ENCODE measurements around the gene CYB561D1. TPM values are rescaled to one million over a fixed set of nuclear protein-coding genes. Genes with fewer than 3 reads are reported as not detected.

CYB561D1 gene
- total and polyA plus RNA-seq, 2 of the 13 experiments (the other 11 are each of a cell fraction or from before 2014, with no cell fraction given) = 3.9 to 4.1 TPM

DNA sequence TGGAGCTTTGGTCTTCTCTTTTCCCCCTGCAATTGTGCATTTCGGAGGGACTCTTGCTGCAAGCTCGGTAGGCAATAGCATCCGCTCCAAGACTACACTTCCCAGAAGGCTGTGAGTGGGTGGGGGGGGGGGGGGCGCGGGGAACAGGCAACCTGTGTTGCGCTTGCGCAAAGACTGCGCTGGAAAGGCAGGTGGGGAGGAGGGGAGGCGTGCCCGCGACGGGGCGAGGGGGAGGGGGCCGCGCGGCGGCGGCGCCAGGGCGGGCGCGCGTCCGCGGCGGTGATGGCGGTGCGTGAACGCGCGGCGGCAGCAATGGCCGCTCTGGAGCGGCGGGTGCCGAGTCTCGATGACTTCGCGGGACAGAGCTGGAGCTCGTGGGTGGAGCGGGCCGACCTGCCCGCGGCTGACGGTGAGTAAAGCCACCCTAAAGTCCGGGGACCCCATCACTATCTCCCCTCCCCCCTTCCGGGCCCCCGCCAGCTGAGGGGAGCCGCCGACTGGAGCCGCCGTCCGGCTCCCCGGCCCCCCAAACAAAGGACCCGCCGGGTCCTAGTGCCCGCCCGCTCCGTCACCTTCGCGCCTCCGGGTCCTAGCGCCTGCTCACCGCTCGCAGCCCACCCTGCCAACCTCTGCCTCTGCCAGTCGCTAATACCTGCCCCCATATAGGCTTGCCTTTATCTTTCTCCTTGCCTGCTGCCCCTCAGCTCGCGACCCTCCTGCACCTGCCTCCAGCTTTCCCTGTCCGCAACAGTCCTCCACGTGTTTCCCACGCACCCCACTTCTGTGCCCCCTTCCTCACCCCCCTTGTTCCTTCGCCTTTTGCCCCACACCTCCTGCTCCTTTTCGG is 10.0 kb upstream of the CYB561D1 start, which contains the start of gene ATXN7L2 (continued):
- TF ChIP-seq, protein P1, sequence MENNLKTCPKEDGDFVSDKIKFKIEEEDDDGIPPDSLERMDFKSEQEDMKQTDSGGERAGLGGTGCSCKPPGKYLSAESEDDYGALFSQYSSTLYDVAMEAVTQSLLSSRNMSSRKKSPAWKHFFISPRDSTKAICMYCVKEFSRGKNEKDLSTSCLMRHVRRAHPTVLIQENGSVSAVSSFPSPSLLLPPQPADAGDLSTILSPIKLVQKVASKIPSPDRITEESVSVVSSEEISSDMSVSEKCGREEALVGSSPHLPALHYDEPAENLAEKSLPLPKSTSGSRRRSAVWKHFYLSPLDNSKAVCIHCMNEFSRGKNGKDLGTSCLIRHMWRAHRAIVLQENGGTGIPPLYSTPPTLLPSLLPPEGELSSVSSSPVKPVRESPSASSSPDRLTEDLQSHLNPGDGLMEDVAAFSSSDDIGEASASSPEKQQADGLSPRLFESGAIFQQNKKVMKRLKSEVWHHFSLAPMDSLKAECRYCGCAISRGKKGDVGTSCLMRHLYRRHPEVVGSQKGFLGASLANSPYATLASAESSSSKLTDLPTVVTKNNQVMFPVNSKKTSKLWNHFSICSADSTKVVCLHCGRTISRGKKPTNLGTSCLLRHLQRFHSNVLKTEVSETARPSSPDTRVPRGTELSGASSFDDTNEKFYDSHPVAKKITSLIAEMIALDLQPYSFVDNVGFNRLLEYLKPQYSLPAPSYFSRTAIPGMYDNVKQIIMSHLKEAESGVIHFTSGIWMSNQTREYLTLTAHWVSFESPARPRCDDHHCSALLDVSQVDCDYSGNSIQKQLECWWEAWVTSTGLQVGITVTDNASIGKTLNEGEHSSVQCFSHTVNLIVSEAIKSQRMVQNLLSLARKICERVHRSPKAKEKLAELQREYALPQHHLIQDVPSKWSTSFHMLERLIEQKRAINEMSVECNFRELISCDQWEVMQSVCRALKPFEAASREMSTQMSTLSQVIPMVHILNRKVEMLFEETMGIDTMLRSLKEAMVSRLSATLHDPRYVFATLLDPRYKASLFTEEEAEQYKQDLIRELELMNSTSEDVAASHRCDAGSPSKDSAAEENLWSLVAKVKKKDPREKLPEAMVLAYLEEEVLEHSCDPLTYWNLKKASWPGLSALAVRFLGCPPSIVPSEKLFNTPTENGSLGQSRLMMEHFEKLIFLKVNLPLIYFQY (CRISPR knock-in tag; IDR thresholded peaks at IDR 0.05; ENCODE audit: borderline replicate concordance) = 0 out of 2 replicates have a peak, but pooled peaks have one; percentile 25
- TF ChIP-seq ZNF33B (CRISPR knock-in tag; IDR thresholded peaks at IDR 0.05) (no peak), SP4 (CRISPR knock-in tag; IDR thresholded peaks at IDR 0.05) (peak; percentile 53), CCDC6 (CRISPR knock-in tag; IDR thresholded peaks at IDR 0.05) (peak; percentile 78; the same call in 1 of the 2 replicates), GLI4 (CRISPR knock-in tag; IDR thresholded peaks at IDR 0.05; ENCODE audit: borderline replicate concordance) (peak; percentile 72; the same call in 1 of the 2 replicates), TAF1 (CRISPR knock-in tag; IDR thresholded peaks at IDR 0.05) (peak; percentile 97), ZBTB7B (CRISPR knock-in tag; IDR thresholded peaks at IDR 0.05) (peak; percentile 88), ZNF75D (CRISPR knock-in tag; IDR thresholded peaks at IDR 0.05; ENCODE audit: borderline replicate concordance) (no peak), AHR (CRISPR knock-in tag; IDR thresholded peaks at IDR 0.05) (peak; percentile 76; the same call in 1 of the 2 replicates), AGO2 (optimal IDR thresholded peaks at IDR 0.05; ENCODE audit: low read depth, low read length) (no peak)
- TF ChIP-seq, protein P2, sequence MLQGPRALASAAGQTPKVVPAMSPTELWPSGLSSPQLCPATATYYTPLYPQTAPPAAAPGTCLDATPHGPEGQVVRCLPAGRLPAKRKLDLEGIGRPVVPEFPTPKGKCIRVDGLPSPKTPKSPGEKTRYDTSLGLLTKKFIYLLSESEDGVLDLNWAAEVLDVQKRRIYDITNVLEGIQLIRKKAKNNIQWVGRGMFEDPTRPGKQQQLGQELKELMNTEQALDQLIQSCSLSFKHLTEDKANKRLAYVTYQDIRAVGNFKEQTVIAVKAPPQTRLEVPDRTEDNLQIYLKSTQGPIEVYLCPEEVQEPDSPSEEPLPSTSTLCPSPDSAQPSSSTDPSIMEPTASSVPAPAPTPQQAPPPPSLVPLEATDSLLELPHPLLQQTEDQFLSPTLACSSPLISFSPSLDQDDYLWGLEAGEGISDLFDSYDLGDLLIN (CRISPR knock-in tag; IDR thresholded peaks at IDR 0.05; ENCODE audit: borderline replicate concordance) = no peak; the same call in 1 of the 2 replicates
- TF ChIP-seq, protein P3, sequence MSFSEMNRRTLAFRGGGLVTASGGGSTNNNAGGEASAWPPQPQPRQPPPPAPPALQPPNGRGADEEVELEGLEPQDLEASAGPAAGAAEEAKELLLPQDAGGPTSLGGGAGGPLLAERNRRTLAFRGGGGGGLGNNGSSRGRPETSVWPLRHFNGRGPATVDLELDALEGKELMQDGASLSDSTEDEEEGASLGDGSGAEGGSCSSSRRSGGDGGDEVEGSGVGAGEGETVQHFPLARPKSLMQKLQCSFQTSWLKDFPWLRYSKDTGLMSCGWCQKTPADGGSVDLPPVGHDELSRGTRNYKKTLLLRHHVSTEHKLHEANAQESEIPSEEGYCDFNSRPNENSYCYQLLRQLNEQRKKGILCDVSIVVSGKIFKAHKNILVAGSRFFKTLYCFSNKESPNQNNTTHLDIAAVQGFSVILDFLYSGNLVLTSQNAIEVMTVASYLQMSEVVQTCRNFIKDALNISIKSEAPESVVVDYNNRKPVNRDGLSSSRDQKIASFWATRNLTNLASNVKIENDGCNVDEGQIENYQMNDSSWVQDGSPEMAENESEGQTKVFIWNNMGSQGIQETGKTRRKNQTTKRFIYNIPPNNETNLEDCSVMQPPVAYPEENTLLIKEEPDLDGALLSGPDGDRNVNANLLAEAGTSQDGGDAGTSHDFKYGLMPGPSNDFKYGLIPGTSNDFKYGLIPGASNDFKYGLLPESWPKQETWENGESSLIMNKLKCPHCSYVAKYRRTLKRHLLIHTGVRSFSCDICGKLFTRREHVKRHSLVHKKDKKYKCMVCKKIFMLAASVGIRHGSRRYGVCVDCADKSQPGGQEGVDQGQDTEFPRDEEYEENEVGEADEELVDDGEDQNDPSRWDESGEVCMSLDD (CRISPR knock-in tag; IDR thresholded peaks at IDR 0.05; ENCODE audit: borderline replicate concordance) = peak; percentile 96; the same call in 1 of the 2 replicates
- TF ChIP-seq, protein P4, sequence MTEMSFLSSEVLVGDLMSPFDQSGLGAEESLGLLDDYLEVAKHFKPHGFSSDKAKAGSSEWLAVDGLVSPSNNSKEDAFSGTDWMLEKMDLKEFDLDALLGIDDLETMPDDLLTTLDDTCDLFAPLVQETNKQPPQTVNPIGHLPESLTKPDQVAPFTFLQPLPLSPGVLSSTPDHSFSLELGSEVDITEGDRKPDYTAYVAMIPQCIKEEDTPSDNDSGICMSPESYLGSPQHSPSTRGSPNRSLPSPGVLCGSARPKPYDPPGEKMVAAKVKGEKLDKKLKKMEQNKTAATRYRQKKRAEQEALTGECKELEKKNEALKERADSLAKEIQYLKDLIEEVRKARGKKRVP (CRISPR knock-in tag; IDR thresholded peaks at IDR 0.05) = peak in 1 of 2 experiments; percentile 60; a peak in 1 of 4 replicates
- TF ChIP-seq, protein P5, sequence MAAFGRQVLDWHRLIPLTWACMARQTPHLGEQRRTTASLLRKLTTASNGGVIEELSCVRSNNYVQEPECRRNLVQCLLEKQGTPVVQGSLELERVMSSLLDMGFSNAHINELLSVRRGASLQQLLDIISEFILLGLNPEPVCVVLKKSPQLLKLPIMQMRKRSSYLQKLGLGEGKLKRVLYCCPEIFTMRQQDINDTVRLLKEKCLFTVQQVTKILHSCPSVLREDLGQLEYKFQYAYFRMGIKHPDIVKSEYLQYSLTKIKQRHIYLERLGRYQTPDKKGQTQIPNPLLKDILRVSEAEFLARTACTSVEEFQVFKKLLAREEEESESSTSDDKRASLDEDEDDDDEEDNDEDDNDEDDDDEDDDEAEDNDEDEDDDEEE (CRISPR knock-in tag; IDR thresholded peaks at IDR 0.05) = peak; percentile 85; the same call in 1 of the 2 replicates
